IPS-15b (cell line): ENCODE measurements around the gene NEFH.

ENCODE experiments used
- H3K27me3 ChIP-seq: one replicate; pipeline ENCODE4 v1.6.1; 2013; ENCODE audit warnings: low read length; ENCODE audit not compliant: control insufficient read depth, insufficient read depth
- H3K36me3 ChIP-seq: one replicate; pipeline ENCODE4 v1.6.1; 2013; ENCODE audit warnings: low read length; ENCODE audit not compliant: control insufficient read depth, insufficient read depth
- H3K4me1 ChIP-seq: one replicate; pipeline ENCODE4 v1.6.1; 2013; ENCODE audit warnings: mild to moderate bottlenecking, low read length; ENCODE audit not compliant: control insufficient read depth, insufficient read depth
- H3K4me3 ChIP-seq: one replicate; pipeline ENCODE4 v1.5.1; 2013; ENCODE audit warnings: low read depth, low read length
- H3K9ac ChIP-seq: one replicate; pipeline ENCODE4 v1.6.1; 2013; ENCODE audit warnings: low read depth, mild to moderate bottlenecking, low read length
- H3K9me3 ChIP-seq: one replicate; pipeline ENCODE4 v1.6.1; 2013; ENCODE audit warnings: mild to moderate bottlenecking, low read length; ENCODE audit not compliant: control insufficient read depth, insufficient read depth

Gene NEFH

GRCh38 chr22:29447906-29448305 lies 32.1 kb upstream of the NEFH start:
- Histone ChIP-seq H3K9ac (no peak overlapping the region), H3K27me3 (no peaks in the 10 kb centered on the region), H3K36me3 (no peaks in the 10 kb centered on the region), H3K4me3 (no peak overlapping the region), H3K9me3 (no peaks in the 10 kb centered on the region), H3K4me1 (peaks cover 3% of the 10 kb centered on the region)

DNA sequence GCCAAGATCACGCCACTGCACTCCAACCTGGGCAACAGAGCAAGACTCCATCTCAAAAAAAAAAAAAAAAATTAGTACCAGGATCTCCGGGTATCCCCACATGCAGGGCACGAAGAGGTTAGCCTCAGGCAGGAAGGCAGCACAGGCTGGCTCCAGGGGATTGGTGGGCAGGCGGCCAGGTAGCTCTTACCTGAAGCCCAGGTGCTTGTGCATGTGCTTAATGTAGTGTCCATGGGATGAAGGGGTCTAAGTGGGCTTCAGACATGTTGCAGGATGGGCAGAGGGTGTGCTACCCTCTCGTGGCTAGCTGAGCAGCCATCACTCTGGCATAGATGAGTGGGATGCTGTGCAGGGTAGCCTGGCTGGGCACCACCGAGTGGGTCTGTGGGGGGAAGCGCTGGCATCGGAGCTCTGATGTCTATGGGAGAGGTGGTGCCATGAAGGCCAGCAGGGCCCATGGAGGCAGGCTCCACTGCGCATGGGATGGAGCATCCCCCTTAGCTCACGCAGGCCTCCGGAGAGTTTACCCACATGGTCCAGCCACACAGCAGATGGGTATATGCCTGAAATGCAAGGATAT lies 30.6 kb upstream of the NEFH start:
- Histone ChIP-seq H3K27me3 (no peaks in the 10 kb centered on the region), H3K4me3 (no peak overlapping the region), H3K9ac (no peak overlapping the region), H3K9me3 (no peaks in the 10 kb centered on the region), H3K36me3 (no peaks in the 10 kb centered on the region), H3K4me1 (no peaks in the 10 kb centered on the region)

DNA sequence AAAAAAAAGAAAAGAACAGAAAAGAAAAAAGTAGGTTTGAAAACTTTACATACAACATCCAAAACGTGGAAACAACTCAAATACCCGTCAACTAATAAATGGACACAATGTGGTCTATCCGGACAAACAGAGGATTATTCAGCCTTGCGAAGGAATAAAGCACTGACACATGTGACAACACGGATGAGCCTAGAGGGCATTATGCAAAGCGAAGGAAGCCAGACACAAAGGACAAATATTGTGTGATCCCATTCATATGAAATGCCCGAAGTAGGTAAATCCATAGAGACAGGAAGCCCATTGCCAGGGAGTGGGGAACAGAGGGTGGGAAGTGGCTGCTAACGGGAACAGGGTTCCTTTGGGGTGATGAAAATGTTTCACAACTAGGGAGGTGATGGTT lies 29.8 kb upstream of the NEFH start:
- Histone ChIP-seq H3K9ac (no peak overlapping the region), H3K27me3 (no peaks in the 10 kb centered on the region), H3K36me3 (no peaks in the 10 kb centered on the region), H3K4me3 (no peak overlapping the region), H3K9me3 (no peaks in the 10 kb centered on the region), H3K4me1 (no peaks in the 10 kb centered on the region)

- Histone ChIP-seq H3K36me3 (no peaks in the 10 kb centered on the region), H3K4me1 (no peaks in the 10 kb centered on the region), H3K4me3 (no peak overlapping the region), H3K9me3 (no peaks in the 10 kb centered on the region), H3K27me3 (no peaks in the 10 kb centered on the region), H3K9ac (no peak overlapping the region)
Measured at GRCh38 chr22:29451863-29452262, 28.2 kb upstream of the NEFH start.

GRCh38 chr22:29454276-29454675 lies 25.7 kb upstream of the NEFH start:
- no peak overlapping the region for H3K9ac ChIP-seq
- no peaks in the 10 kb centered on the region for H3K36me3 ChIP-seq
- no peaks in the 10 kb centered on the region for H3K27me3 ChIP-seq
- H3K4me1 ChIP-seq = no peaks in the 10 kb centered on the region
- no peak overlapping the region for H3K4me3 ChIP-seq
- H3K9me3 ChIP-seq = no peaks in the 10 kb centered on the region

DNA sequence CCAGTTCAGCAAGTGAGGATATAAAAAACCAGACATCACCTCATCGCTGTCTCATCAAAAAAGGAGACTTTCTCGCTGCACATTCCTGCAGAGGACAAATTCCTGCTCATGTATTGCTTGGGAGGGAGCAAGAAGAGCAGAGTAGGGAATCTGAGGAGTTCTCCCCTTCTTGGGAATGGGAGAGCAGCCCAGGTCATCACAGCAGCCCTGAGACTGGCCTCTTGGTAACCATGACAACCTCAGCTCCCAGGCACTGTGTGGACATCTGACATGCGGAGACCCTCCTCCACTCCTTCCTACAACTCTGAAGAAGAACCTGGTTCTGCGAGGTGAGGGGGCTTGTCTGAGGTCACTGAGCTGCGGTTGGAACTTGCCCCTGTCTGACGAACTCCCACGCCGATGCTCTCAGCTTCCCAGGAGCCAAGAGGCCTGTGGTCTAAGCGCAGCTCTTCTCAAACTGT lies 23.8 kb upstream of the NEFH start:
- Histone ChIP-seq H3K36me3 (no peaks in the 10 kb centered on the region), H3K4me3 (no peak overlapping the region), H3K9me3 (no peaks in the 10 kb centered on the region), H3K27me3 (no peaks in the 10 kb centered on the region), H3K4me1 (no peaks in the 10 kb centered on the region), H3K9ac (no peak overlapping the region)

DNA sequence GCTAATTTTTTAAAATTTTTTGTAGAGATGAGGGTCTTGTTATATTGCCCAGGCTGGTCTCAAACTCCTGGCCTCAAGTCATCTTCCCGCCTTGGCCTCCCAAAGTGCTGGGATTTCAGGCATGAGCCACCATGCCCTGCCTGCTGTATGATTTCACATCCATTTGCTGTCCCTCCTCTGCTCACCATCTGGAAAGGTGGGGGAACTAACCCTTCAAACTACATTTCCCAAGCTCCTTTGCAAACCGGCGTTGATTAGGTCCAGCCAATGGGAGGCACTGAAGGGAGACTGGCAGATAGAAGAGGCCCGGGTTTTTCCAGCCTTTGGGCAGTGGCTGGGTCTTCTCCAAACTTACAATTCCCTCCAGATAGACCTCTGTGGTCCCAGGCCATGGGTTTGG lies 22.3 kb upstream of the NEFH start:
- Histone ChIP-seq H3K36me3 (no peaks in the 10 kb centered on the region), H3K9ac (no peak overlapping the region), H3K9me3 (no peaks in the 10 kb centered on the region), H3K27me3 (no peaks in the 10 kb centered on the region), H3K4me1 (no peaks in the 10 kb centered on the region), H3K4me3 (no peak overlapping the region)

- no peaks in the 10 kb centered on the region for H3K4me1 ChIP-seq
- no peak overlapping the region for H3K9ac ChIP-seq
- no peaks in the 10 kb centered on the region for H3K27me3 ChIP-seq
- no peaks in the 10 kb centered on the region for H3K36me3 ChIP-seq
- no peak overlapping the region for H3K4me3 ChIP-seq
- no peaks in the 10 kb centered on the region for H3K9me3 ChIP-seq
Measured at GRCh38 chr22:29458551-29458950, 21.5 kb upstream of the NEFH start.

GRCh38 chr22:29459773-29460172 lies 20.2 kb upstream of the NEFH start:
- H3K27me3 ChIP-seq = no peaks in the 10 kb centered on the region
- H3K9me3 ChIP-seq = no peaks in the 10 kb centered on the region

DNA sequence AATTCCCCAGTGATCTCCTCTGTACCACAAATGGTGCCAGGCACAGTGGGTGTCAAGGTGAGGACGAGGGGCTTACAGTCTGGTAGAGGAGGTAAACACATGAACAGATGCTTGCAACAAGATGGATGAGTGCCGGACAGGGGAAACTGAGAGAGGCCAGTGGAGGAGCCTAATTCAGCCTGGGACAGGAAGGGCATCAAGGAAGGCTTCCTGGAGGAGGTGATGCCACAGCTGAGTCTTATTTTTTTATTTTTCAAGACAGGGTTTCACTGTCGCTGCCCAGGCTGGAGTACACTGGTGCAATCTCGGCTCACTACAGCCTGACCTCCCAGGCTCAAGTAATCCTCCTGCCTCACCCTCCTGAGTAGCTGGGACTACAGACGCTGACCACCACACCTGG lies 18.8 kb upstream of the NEFH start:
- Histone ChIP-seq H3K9me3 (no peaks in the 10 kb centered on the region), H3K4me3 (no peak overlapping the region), H3K36me3 (no peaks in the 10 kb centered on the region), H3K27me3 (no peaks in the 10 kb centered on the region), H3K4me1 (peaks cover 2% of the 10 kb centered on the region), H3K9ac (no peak overlapping the region)

More at GRCh38 chr22:29459773-29460172, 20.2 kb upstream of the NEFH start:
- Histone ChIP-seq H3K9ac (no peak overlapping the region), H3K4me3 (no peak overlapping the region), H3K4me1 (peaks cover 2% of the 10 kb centered on the region), H3K36me3 (no peaks in the 10 kb centered on the region)

GRCh38 chr22:29463629-29464028 lies 16.4 kb upstream of the NEFH start:
- Histone ChIP-seq H3K4me3 (no peak overlapping the region), H3K4me1 (peaks cover 2% of the 10 kb centered on the region), H3K36me3 (no peaks in the 10 kb centered on the region), H3K9ac (no peak overlapping the region), H3K27me3 (no peaks in the 10 kb centered on the region), H3K9me3 (no peaks in the 10 kb centered on the region)

DNA sequence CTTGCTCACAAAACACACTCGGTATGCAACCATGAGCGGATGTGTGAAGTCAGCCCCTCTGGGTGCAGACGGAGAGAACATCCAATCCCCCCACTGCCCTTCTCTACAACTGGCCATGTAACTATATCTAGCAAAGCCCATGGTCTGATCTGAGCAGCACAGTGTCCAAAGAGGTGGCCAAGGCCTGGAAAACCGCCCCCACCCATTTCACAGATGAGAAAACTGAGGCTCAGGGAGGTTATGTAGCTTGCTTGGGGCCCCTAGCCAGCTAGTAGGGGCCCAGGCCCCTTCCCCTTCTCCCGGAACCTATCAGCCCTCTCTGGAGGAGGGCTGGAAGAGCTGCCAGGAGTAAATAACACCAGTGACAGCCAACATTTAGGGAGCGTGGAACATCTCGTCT lies 15.4 kb upstream of the NEFH start:
- peaks cover 3% of the 10 kb centered on the region for H3K27me3 ChIP-seq
- H3K4me1 ChIP-seq = peaks cover 3% of the 10 kb centered on the region
- H3K4me3 ChIP-seq = no peak overlapping the region

More for the DNA sequence above, 15.4 kb upstream of the NEFH start:
- no peaks in the 10 kb centered on the region for H3K36me3 ChIP-seq
- no peaks in the 10 kb centered on the region for H3K9me3 ChIP-seq
- H3K9ac ChIP-seq = no peak overlapping the region
